NCI-H2196 (cell line): ENCODE measurements around the gene ZNF506.
"Not testable (repeated sequence)": the region's sequence is repeated elsewhere in the genome, so short reads cannot be mapped to it uniquely, and the experiment has no call there.

Experiments used
- DNase-seq: peaks from one replicate; lab custom pipeline; 2025; ENCODE audit not compliant: unreplicated experiment; lab: John Stamatoyannopoulos, UW

Gene ZNF506

GRCh38 chr19:19745496-19746285, 75.9 kb downstream of the ZNF506 start:
- no peak for DNase-seq

GRCh38 chr19:19744641-19745040, 76.9 kb downstream of the ZNF506 start:
- no peak for DNase-seq

GRCh38 chr19:19743921-19744320, 77.6 kb downstream of the ZNF506 start:
- DNase-seq: not testable (repeated sequence)

DNA sequence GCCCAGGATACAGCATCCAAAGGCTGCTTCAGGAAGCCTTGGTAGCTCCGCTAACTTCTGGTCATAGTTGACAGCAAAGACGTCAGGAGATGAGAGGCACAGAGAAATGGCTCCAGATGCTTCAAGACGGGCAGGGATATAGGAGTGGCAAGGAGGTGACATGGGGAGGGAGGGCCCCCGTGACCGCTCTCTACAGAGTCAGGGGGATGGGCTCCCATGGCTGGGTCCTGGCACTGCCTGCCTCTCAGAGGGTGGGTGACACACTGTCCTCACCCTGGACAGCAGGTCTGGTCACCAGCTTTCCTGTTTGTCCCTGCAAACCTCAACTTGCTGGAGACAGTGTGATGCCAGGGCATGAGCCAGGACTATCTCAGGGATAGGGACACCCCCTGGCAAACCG, 78.4 kb downstream of the ZNF506 start:
- DNase-seq: no peak

DNA sequence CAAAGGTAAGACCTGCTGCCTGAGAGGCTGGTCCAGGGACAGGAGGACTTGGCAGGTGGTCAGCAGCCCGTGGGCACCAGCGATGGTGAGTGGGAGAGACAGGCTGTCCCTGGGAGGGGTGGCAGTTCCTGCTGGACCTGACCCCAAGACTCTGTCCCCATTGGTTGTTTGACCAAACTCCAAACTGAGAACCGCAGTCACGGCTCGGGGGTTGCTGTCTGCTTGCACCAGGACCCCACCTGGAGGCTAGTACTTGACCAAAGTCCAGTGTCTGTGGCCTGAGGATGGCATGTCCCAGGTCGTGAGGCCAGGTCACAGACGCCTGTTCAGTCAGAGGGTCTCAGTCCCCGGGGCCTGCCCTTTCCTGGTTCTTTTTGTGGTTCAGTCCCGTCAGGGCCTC, 78.8 kb downstream of the ZNF506 start:
- no peak for DNase-seq
